GM10847 (cell line): ENCODE measurements around the gene RTEL1.

Source experiments
- POLR2A ChIP-seq: IDR thresholded peaks from 2 replicates; pipeline ENCODE4 v1.6.1; 2011; ENCODE audit not compliant: insufficient read length; ENCODE audit errors: extremely low read depth

The RTEL1 gene

GRCh38 chr20:63707558-63708300 is 49.6 kb downstream of the RTEL1 start, which contains the start of the genes ARFRP1 and ZGPAT:
Gene ARFRP1 (minus strand): TSS chr20:63707976. CDS start chr20:63707091, 885 bp downstream.
Gene ZGPAT (plus strand): TSS chr20:63708039. CDS start chr20:63708581, 542 bp downstream.
- TF ChIP-seq POLR2A: peak; percentile 63

- TF ChIP-seq POLR2A: no peak
Measured at GRCh38 chr20:63708301-63709148, 50.4 kb downstream of the RTEL1 start.

- TF ChIP-seq POLR2A: no peak
Measured at GRCh38 chr20:63709149-63709527, 51.0 kb downstream of the RTEL1 start.

GRCh38 chr20:63711085-63711645 is 53.1 kb downstream of the RTEL1 start:
- TF ChIP-seq POLR2A: no peak

GRCh38 chr20:63712191-63712590 is 54.1 kb downstream of the RTEL1 start:
- no peak for TF ChIP-seq POLR2A

GRCh38 chr20:63714858-63715257 is 56.7 kb downstream of the RTEL1 start:
- TF ChIP-seq POLR2A: no peak

GRCh38 chr20:63718996-63719395 is 60.9 kb downstream of the RTEL1 start:
- TF ChIP-seq POLR2A: no peak

- TF ChIP-seq POLR2A: no peak
Measured at GRCh38 chr20:63731410-63731809, 73.3 kb downstream of the RTEL1 start.

GRCh38 chr20:63732118-63733095 is 74.3 kb downstream of the RTEL1 start:
- TF ChIP-seq POLR2A: no peak

- no peak for TF ChIP-seq POLR2A
Measured at GRCh38 chr20:63733117-63733516, 75.0 kb downstream of the RTEL1 start.

- TF ChIP-seq POLR2A: no peak
Measured at GRCh38 chr20:63733579-63734081, 75.5 kb downstream of the RTEL1 start.

- TF ChIP-seq POLR2A: no peak
Measured at GRCh38 chr20:63734111-63734945, 76.2 kb downstream of the RTEL1 start.

- TF ChIP-seq POLR2A: no peak
Measured at GRCh38 chr20:63734946-63735858, 77.1 kb downstream of the RTEL1 start.
